Stimulated activated CD4-positive, alpha-beta T cell treated with anti-CD3 and anti-CD28 coated beads, Interleukin-15, amount 100 ng/mL, for 1 hour (primary cell): Measurements from ENCODE around the gene DRC7.
"Not testable (repeated sequence)": the region's sequence is repeated elsewhere in the genome, so short reads cannot be mapped to it uniquely, and the experiment has no call there.

Experiments used
- DNase-seq, 2 donors: peaks; one replicate each; pipeline ENCODE4 v3.0.0-alpha.2; 2020; ENCODE audit warnings: low read depth in 1 of 2, low spot score in 1 of 2

DRC7 gene

GRCh38 chr16:57658878-57659674 is 35.5 kb upstream of the DRC7 start:
- no peak for DNase-seq

GRCh38 chr16:57660715-57661463 is 33.7 kb upstream of the DRC7 start:
- no peak for DNase-seq

GRCh38 chr16:57661510-57661909 is 33.1 kb upstream of the DRC7 start:
- DNase-seq: no peak

- DNase-seq: no peak
These were observed 32.4 kb upstream of the DRC7 start for GRCh38 chr16:57661936-57662906.

GRCh38 chr16:57663436-57663835 is 31.2 kb upstream of the DRC7 start:
- no peak for DNase-seq

GRCh38 chr16:57663917-57664661 is 30.5 kb upstream of the DRC7 start:
- no peak for DNase-seq

GRCh38 chr16:57664662-57665025 is 30.0 kb upstream of the DRC7 start:
- no peak for DNase-seq

- no peak for DNase-seq
These were observed 29.1 kb upstream of the DRC7 start for GRCh38 chr16:57665541-57665940.

- no peak for DNase-seq
These were observed 28.1 kb upstream of the DRC7 start for GRCh38 chr16:57666353-57667047.

- DNase-seq: no peak
These were observed 27.5 kb upstream of the DRC7 start for GRCh38 chr16:57667048-57667525.

- no peak for DNase-seq
These were observed 26.9 kb upstream of the DRC7 start for GRCh38 chr16:57667526-57668262.

GRCh38 chr16:57668263-57668571 is 26.4 kb upstream of the DRC7 start, which contains the start of gene ADGRG3:
Gene ADGRG3, plus strand, starts transcription at chr16:57668306. Its CDS starts 42 bp downstream, at chr16:57668348.
- no peak for DNase-seq

- DNase-seq: no peak
These were observed 25.8 kb upstream of the DRC7 start for GRCh38 chr16:57668630-57669475.

GRCh38 chr16:57669476-57670162 is 25.0 kb upstream of the DRC7 start:
- DNase-seq: no peak

- DNase-seq: no peak
These were observed 24.4 kb upstream of the DRC7 start for GRCh38 chr16:57670196-57670595.

- DNase-seq: not testable (repeated sequence)
These were observed 23.2 kb upstream of the DRC7 start for GRCh38 chr16:57671451-57671850.

GRCh38 chr16:57672416-57672815 is 22.2 kb upstream of the DRC7 start:
- DNase-seq: no peak

GRCh38 chr16:57672824-57673223 is 21.8 kb upstream of the DRC7 start:
- no peak for DNase-seq
